PC-3 (cell line): Measurements from ENCODE around the gene CREG2.

Experiments
- CTCF ChIP-seq: fragments of 300-600 bp; sonication (generic); conservative IDR thresholded peaks from 2 replicates; pipeline ENCODE4 v1.5.1; 2017; ENCODE audit warnings: antibody characterized with exemption, low read depth, mild to moderate bottlenecking, low read length
- EZH2 ChIP-seq: fragments of 300-600 bp; sonication (generic); IDR thresholded peaks from one replicate; pipeline ENCODE4 v1.6.1; 2017; ENCODE audit warnings: antibody characterized with exemption, mild to moderate bottlenecking, low read length; ENCODE audit not compliant: unreplicated experiment
- EZH2phosphoT487 ChIP-seq: fragments of 300-600 bp; sonication (generic); IDR thresholded peaks from 2 replicates; pipeline ENCODE4 v1.6.1; 2018; ENCODE audit warnings: mild to moderate bottlenecking, antibody characterized with exemption, low read length, borderline replicate concordance

GRCh38 chr2:101382442-101382841, 4.9 kb downstream of the CREG2 start:
- TF ChIP-seq CTCF (no peak), EZH2 (no peak), EZH2phosphoT487 (no peak)
